ENCODE results near the gene TPO.

TPO gene

DNA sequence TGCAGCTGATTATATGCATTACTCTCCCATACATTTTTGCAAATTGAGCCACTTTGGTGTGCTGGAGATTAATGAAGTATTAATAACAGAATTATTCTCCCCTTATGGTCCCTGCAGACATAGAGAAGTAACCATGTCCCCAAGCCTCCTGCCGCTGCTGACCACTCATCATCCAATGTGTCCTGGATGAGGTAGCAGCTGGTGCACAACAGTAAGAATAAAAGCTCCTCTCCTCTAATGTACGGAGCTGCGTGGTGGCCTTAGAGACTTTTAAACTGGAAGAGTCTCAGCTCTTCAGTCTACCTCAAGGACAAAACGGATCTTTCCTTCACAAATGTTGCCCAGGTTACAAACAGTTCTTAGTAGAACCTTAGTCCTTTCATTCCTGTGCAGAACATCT lies 37.7 kb downstream of the TPO start:
- DNase-seq (ENCODE audit: low read depth), result no peak

DNA sequence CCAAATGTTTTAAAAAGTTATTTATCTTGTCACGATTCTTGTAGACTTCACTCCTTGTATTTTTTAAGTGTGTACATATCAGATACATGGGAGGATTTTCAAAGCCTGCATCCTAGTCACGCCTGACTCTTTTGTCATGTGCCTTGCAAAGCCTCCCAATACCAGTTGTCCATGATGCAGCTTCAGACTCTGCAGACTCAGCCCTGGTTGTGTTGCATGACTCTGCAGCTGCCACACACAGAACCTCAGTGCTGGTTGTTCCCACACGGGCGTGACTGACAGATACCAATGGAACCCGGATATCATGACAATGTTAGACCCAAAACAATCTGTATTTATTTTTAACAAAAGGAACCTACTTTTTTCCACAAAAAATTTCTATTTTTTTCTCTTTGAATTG lies 38.2 kb downstream of the TPO start:
- DNase-seq (ENCODE audit: low read depth), result no peak

DNA sequence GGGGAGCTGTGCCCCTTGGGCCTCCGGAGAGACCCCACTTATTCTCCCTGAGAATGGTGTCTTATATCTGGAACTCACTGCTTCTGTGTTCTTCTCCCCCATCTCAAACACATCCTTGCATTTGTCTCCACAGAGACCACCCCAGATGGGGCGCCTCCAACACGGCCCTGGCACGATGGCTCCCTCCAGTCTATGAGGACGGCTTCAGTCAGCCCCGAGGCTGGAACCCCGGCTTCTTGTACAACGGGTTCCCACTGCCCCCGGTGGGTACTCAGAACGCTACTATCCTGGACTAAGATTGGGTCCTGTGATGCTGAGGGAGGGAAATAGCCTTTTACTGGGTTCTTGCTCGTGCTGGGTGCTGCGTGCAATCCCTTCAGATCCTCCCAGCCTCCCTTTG lies 40.3 kb downstream of the TPO start:
- no peak for DNase-seq (ENCODE audit: low read depth)

DNA sequence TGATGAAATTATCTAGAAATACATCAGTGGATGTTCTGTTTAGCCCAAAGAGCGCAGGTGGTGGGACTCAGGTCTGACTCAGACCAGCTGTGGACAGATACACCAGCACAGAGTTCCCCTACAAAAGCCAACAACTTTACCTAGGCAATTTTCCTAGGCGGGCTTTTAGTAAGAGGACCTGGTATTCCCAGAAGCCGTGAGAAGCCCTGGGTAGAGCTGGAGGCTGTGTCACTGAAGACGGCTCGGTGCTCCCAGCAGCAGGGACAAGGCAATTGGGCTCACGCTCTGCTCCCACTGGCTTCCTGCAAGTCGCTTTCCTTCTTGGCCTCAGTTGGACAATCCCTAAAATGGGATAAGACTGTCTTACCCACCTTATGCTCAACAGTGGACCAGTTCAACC lies 41.1 kb downstream of the TPO start:
- no peak for DNase-seq (ENCODE audit: low read depth)

DNA sequence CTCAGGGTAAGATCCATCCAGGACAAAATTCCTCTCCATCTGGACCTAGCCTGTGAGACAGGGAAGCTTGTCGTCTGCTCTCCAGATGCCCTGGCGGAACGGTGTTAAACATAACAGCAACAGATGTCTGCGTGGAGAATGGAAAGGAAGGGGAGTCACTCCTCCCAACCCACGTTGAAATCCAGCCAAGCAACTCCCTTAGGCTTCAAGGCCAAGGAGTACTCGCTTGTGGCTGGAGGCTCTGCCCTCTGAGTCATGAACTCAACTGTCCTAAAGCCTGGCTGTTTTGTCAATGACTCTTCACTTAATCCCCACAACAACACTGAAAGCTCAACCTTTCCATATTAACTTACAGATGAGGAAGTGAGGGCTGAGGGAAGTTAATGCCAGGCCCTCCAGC lies 42.2 kb downstream of the TPO start:
- no peak for DNase-seq (ENCODE audit: low read depth)

DNA sequence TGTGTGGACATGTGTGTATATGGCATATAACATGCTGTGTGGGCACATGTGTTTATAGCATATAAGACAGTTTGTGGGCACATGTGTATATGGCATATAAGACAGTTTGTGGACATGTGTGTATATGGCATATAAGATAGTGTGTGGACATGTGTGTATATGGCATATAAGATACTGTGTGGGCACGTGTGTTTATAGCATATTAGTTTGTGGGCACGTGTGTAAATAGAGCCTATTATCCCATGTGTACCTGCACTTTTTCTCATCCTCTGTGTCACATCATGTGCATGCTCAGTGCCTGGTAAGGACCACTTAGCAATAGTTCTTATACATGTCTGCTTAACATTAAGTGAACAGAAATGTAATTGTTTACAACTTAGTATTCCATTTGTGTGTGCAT lies 45.2 kb downstream of the TPO start:
- DNase-seq (ENCODE audit: low read depth), result no peak

DNA sequence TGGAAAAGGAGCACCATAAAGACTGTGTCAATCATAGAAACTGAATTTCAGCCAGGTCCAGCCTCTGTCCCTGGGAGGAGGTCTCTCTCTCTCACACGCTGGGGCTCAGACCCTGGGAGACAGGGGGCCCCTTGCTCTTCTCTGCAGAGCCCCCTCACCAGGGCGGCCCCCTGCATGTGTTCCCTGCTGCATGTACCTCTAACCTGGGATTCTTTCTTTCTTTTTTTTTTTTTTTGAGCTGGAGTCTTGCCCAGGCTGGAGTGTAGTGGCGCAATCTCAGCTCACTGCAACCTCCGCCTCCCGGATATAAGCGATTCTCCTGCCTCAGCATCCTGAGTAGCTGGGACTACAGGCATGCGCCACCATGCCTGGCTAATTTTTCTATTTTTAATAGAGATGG lies 46.5 kb downstream of the TPO start:
- DNase-seq (ENCODE audit: low read depth), result no peak

DNA sequence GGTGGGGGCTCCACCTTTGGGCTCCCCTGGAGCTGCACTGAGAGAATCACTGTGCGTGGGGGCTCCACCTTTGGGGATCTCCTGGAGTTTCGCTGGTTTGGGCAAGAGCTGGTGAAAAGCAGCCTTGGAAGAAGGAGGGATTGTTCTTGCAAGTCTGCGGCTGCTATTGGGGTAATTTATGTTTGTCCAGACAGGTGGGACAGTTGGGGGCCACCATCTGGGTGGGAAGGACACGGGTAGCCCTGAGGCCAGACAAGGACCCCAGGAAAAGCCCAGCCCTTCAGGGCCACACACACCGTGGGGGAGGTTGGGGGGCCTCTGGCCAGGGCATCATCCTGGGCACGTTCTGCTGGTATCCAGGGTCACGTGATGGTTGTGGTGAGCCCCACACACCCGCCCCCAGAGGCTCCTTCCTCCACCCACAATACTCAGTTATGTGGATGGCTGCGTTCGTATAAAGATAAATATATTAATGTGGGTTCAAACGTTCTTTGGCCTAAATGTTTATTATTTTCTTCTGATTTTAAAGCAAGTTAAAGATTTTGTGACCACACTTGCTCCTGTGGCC lies 47.7 kb downstream of the TPO start:
- no peak for DNase-seq (ENCODE audit: low read depth)

DNA sequence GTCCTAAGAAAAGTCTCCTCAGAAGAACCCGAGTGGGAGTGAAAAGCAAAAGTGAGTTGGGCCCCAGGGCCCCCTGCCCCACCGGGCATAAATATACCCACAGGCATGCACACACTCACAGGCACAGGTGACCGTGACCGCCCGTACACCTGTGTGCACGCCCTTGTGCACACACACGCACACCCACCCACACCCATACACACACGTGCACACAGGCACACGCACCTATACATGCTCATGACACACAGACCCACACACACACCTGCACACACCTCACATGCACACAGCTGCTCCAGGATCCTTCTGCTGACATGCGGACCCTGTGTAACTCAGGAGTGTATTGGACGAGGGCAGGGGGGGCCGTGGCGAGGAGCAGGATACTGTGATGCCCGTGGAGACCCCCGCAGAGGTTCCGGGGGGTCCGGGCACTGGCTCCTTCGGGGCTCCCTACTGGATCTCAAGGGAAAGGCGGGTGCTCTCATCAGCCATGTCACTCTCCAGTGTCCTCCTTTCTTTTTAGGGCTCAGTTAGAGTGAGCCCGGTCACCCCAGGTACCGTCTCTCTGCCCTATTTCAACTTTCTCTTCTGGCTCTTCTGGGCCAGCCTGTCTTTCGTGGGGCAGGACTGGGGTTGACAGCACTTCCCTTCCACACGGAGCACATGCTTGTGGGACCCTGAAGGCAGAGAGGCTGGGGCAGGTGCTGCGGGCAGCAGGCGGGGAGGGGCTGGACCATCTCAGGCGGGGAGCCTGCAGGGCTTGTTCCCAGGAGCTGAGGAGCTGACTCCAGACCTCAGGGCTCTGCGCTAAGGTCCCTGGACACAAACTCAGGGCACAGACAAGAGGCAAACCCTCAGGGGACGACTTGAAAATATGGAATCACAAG lies 48.5 kb downstream of the TPO start:
- no peak for DNase-seq (ENCODE audit: low read depth)

DNA sequence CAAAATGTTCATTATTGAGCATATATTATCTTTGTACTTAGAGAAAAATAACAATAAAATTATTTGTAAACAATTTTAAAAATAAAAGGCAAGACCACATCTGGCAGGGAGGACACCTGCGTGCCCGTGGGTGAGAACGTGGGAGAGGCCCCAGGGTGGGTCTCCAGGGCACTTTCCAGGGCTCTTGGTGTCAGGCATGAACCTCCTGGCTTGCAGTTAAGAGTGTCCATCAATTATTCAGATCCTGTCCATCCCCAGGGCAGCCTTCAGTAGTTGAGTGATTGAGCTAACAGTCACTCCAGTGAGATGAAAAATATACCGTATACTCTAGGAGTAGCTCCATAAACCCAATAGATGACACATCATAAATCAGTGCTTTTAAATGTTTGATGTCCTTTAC lies 49.7 kb downstream of the TPO start:
- DNase-seq (ENCODE audit: low read depth), result no peak

DNA sequence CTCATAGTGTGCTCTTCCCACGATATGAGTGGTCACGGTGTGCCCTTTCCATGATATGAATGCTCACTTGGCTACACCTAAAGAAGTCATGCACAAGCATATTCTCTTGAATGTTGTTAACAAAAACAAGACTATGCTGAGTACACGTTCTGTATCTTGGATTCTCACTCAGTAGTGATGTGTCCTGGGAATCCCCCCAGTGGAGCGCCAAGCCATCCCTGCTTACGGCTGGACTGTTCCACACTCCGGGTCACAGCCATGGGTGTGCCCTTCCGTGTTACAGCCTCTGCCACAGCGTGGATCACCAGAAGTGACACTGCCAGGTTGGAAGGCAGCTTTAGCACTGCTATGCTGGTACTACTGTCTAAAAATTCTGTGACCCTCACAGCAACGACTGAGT lies 59.1 kb downstream of the TPO start:
- no peak for DNase-seq (ENCODE audit: low read depth)

DNA sequence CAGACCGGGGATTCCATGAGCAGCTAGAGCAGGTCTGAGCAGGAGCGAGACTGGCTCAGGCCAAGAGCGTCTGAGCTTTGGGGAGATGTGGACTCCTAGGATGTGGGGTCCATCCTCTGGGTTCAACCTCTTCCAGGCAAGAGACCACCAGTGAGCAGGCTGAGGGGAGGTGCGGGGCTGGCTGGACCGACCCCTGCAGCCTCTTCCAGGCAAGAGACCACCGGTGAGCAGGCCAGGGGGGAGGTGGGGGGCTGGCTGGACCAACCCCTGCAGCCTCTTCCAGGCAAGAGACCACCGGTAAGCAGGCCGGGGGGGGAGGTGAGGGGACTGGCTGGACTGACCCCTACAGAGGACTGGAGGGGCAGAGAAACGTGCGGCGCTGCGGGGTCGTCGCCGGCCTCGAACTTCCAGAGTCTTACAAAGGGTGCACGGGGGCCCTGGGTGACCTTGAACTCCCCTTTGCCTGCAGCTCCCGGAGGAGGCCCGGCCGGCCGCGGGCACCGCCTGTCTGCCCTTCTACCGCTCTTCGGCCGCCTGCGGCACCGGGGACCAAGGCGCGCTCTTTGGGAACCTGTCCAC lies 63.4 kb downstream of the TPO start:
- DNase-seq (ENCODE audit: low read depth), result no peak

DNA sequence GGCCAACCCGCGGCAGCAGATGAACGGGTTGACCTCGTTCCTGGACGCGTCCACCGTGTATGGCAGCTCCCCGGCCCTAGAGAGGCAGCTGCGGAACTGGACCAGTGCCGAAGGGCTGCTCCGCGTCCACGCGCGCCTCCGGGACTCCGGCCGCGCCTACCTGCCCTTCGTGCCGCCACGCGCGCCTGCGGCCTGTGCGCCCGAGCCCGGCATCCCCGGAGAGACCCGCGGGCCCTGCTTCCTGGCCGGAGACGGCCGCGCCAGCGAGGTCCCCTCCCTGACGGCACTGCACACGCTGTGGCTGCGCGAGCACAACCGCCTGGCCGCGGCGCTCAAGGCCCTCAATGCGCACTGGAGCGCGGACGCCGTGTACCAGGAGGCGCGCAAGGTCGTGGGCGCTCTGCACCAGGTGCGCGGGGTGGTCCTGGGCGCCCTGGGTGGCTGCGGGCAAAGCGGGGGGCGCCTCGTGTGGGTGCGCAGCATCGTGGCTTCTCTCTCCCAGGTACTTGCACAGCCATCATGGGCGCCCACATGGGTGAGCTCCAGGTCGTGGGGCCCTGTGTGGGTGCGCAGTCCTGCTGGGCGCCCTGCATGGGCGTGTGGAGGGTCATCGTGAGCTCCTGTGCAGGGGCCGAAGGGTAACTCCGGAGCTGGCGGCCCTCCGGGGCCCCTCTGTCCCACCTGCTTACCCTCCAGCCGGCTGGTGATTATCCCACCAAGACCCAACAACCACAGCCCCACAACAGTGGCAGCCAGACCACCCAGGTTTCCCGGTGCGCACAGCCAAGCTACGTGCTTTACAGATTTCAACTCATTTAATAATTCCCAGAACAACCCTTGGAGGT lies 64.2 kb downstream of the TPO start:
- DNase-seq (ENCODE audit: low read depth), result no peak

DNA sequence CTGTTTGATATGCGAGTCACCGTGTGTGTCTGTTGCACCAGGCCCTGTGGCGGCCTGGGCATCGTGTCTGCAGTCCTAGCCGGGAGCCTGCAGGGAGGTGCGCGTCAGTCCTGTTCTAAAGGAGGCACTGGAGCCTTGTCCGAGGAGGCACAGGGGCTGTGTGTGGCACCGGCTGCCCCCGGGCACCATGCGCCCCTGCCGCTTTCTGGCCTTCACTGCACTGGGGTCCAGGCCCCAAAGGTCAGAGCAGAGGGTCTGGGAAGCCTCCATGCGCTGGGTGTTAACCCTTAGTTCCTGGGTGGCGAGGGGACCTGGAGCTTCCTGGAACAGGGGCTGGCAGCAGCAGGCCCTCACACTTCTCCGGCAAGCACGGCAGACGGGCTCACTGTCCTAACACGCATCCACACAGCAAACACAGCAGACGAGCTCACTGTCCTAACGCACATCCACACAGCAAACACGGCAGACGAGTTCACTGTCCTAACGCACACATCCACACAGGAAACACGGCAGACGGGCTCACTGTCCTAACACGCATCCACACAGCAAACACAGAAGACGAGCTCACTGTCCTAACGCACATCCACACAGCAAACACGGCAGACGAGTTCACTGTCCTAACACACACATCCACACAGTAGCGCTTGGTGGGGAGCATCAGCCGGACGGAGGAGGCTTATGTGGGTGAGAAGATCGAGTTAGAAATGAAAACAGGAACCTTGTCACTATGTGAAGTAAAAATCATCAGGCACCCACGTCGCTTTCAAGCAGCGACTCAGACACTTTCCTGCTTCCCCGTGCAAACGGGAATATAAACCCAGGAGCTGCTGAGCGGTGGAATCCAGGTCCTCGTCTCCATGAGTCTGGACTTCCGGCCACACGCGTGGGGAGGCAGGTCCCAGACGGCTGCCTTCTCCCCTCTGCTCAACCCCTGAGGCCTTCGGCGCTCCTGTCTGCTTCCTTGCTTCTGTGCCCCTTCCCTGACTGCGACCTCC lies 65.3 kb downstream of the TPO start:
- DNase-seq (ENCODE audit: low read depth), result no peak

DNA sequence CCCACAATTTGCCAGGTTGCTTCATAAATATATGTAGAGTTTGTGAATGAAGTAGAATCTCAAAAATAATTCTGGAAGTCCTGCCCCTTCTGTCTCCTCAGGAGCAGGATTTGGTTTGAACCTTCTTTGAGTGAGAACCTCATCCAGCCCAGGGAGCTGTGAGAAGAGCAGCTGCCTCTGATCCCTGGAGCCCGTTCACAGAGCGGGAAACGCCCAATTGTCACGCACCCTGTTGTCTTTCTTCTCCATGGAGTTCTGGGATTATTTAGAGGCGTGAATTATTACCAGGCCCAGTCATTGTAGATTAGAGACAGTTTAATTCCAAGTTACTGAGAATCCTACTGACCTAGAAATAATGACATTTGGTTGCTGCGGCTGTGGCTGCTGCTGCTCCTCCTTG lies 66.1 kb downstream of the TPO start:
- no peak for DNase-seq (ENCODE audit: low read depth)

DNA sequence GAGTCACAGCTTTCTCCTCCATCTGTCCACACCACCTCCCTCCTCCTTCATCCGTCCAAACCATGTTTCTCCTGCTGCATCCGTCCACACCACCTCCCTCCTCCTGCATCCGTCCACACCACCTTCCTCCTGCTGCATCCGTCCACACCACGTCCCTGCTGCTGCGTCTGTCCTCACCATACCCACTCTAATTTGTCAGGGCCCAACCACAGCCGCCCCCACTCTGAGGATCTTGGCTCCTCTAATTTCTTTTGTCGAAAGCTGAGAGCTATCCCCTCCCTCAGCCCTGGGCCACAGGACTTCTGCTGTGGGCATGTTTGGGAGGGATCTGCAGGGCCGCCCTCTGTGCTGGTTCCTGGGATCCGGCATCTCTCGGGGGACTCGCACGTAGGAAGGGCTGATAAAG lies 67.4 kb downstream of the TPO start:
- DNase-seq (ENCODE audit: low read depth), result no peak

DNA sequence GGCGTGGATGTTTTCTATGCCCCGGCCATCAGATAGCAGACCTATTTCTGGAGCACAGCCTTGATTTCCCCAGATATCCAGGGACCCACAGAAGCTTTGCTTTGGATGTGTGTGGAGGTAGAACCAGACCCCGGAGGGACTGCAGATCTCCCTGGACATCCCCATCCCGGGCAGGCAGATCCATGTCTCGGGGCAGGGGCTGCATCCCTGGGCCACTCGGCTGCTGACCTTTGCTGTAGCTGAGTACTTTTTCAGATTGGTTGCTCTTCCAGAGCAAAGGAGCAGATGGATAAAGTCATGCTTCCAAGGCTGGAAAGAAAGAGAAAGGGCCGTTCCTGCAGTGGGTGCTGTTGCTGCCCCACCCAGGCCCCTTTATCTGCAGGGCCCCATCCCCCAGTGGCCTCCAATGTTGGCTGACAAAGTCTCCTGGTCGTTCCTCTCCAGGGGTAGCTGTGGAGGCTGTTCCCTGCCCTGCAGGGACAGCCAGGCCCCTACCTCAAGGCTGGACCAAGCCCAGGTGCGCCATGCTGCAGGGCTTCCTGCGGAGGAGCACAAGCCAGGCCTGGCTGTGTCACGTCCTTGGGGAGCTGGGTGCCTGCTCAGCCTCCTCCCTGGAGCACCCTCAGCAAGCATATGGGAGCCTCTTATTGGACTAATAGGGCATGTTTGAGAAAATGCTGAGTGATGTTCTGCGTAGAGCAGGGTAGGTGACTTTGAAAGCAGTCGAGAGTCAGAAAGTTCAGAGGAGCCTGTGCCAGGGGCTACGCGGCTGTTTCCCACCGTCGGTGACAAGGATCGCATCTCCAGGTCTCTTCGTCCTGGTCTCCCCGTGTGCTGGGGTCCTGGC lies 68.4 kb downstream of the TPO start:
- no peak for DNase-seq (ENCODE audit: low read depth)

DNA sequence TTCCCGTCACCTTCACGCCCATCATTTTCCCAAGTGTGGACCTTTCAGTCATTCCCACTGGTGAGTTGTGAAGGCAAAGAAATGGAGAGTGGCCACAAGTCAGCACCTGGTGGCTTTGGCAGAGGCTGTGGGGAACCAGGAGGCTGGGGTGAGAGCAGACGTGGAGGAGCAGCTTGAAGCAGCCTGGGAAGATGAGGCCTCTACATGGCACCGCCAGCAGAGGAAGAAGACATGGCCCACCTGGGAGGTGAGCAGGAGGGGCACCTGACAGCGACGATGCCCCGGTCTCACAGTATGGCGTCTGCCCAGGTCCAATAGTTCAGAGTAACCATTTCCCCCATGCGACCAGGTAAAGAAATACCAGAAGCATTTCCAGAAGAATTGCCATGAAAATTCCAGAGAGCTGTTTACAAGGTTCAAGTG lies 69.0 kb downstream of the TPO start:
- DNase-seq (ENCODE audit: low read depth), result no peak

DNA sequence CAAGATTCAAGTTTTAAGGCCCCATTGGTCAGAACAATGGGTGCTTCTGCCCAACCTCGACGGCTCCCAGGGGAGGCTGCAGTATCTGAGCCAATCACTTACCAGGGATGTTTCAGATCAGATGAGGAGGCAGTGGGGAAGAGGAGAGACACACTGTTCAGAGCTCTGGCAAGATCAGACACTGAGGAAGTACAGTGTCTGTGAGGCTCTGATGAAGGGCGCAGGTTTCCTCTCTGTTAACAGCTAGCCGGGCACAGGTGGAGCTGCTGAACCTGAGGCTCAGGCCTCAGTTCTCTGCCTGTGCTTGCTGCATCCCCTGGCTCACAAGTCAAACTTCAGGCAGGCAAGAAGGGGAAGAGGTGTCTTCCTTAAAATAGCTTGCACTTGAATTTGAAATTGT lies 69.7 kb downstream of the TPO start:
- DNase-seq (ENCODE audit: low read depth), result no peak

DNA sequence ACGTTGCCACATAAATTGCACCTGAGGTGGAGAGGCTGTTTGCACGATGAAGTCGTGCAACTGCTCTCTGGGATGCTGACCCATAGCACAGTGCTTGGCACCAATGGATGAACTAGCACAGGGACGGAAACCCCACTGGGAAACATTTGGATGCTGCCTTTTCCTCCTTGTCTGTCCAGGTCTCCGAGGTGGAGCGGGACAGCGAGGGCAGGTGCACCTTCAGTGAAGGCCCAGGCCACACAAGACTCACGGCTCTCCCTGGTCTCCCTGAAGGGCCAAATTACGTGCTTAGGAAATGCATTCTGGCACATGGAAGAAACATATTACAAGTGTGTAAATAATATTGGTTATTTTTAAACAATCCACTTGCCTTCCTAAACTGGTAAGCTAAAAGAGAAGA lies 70.3 kb downstream of the TPO start:
- no peak for DNase-seq (ENCODE audit: low read depth)
